COLO668 (cell line): Measurements from ENCODE around the gene INKA2.
"Not testable (repeated sequence)": the region's sequence is repeated elsewhere in the genome, so short reads cannot be mapped to it uniquely, and the experiment has no call there.

Experiments
- DNase-seq: peaks from one replicate; lab custom pipeline; 2025; ENCODE audit not compliant: unreplicated experiment; lab: John Stamatoyannopoulos, UW

INKA2 gene

DNA sequence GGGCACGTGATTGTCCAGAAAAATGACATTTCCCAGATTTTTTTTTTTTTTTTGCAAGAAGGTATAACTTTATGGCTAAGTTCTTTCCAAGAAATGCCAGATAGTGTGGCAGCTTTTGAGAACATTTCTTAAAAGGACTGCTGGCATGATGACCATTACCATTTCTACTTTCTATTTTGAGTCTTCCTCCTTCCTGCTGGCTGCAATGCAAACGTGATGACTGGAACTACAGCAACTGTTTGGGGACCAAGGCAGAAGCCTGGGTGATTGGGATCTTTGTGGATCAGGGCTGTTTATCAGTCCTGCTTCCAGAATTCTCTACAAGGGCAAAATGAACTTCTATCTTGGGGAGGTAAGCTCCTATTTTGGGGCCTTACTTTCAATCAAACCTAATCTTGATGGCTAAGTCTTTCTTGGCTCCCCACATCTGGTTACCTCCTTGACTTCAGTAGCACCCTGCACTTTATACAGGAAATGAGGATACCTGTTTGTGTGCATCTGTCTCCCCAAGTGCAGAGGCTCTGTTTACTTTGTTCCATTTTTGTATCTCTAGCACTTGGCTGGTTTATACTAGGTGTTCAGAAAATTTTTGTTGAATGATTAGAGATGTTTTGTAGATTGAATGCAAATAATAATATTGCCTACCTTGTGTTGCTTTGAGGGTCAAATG, 12.8 kb upstream of the INKA2 start:
- DNase-seq = no peak

DNA sequence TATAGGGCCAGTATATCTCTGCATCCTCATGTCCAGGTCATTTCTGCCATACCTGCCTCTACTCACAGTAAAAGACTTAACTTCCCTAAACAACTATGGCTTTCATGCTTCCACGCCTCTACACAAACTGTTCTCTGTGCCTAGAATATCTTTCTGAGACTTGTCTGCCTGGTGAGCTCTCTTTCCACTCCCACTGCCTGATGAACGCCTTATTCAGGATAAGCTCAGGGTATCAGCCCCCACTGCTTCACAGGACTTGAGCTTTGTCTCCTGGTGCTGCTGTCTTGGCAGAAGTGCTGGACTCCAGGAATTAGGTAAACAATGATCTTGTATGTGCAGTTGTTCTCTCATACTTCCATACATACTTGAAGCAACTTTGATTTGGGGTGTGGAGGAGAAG, 11.7 kb upstream of the INKA2 start:
- DNase-seq = no peak

DNA sequence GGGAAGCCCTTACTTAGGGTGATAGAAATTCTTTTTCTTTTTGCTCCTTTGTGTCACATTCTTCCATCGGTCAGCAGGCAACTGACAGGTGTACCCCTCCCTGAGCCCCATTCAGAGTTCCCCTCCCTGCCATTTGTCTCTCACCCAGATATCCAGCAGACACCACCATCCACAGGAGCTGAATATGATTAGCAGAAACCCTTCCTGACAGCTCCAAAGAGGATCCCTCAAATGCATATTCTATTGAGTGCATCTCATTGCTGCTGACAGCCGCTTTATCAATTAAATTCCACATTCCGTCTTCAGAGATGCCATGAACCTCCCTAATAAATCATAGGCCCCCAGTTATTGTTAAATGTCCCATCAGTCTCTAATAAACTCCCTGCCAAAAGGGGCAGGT, 10.4 kb upstream of the INKA2 start:
- no peak for DNase-seq

DNA sequence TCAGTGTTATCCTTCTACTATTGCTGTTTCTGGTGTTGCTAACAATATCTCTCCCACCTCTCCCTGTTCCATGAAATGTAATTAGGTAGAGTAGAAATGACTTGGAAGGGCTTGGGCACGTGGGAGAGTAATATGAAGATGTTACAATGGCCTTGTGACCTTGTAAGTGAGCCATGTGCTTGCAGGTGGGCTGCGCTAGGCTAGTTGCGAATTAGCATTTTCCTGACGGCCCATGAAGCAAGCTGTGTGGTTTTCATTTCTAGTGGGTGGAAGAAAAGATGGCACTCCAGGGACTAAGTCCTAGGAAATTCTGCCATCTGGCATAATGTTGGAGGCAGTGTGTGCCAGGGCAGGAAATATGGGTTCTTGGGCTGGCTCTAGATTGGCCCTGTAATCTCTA, 8.8 kb upstream of the INKA2 start:
- DNase-seq = no peak

DNA sequence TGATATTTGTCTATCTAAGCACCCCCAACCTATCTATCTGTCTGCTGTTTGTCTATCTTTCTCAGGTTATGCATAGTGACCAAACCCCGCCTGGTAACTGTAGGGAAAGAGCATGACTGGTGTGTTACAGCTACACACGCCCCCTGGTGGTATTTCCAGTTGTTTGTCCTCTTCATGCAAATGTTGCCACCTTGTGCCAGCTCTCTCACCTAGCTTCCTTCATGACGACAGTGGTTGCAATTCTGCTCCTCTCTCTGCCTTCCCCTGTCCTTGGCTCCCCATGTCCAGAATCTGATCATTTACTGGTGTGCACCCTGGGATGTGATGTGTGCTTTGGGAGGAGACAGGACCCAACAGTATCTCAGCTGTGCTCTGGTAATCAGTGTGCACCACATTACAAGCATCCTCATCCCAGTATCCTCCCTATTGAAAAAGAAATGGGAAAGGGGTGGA, 8.1 kb upstream of the INKA2 start:
- peak; percentile 63 for DNase-seq

DNA sequence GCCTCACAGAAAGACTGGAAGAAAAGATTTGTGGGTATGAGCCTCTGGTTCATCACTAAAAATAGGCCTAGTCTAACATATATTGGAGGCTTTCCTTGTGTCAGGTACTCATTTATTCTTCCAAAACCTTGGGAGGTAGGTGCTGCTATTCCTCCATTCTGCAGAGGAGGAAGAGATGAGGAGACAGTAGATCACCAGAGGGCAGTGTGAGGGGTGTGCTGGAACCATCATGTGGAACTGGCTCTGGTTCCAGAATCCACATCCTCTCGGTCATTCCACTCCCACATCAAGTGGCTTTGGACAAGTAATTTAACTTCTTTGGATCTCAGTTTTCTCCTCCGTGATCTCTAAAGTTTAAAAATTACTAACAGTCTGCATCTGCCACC, 7.4 kb upstream of the INKA2 start:
- no peak for DNase-seq

DNA sequence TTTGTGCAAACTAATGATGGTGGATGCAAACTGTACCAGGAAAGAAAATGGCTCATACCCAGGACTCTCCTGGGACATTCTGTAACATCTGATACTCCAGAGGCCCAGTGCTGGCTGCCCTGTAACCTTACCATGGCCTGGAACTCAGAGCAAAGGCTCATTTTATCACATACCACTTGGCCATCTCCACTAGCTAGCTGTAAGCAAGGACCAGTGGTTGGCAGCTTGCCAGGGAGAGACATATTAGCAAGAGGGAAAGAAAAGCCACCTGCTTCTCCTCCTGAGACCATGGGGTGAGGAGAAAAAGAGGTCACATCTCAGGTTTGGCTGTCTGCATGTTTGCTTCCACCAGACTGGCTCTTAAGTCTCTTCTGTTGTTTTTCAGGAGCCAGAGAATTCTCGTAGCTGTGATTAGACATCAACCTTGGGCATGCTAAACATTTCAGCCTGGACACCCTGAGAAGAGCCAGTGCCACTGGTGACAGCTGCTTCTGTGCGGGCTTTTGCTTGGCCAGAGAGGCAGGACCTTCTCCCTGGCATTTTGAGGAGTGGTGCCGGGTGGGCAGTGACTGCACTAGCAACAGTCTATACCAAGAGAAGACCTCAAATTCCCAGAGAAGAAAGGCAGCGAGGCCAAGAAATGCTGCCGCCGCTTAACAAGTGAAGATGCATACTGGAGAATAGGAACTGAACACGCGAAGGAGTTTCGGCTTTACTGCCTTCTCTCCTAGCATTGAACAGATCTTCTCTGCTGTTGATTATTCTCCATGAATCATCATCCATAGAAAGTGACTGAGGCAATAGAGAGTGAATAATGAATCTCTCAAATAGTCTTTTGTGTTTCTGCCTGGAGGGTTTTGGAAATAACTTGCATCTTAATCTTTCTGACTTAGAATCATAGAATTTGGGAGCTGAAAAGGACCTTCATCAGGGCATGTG, 6.7 kb upstream of the INKA2 start:
- peak; percentile 44 for DNase-seq

DNA sequence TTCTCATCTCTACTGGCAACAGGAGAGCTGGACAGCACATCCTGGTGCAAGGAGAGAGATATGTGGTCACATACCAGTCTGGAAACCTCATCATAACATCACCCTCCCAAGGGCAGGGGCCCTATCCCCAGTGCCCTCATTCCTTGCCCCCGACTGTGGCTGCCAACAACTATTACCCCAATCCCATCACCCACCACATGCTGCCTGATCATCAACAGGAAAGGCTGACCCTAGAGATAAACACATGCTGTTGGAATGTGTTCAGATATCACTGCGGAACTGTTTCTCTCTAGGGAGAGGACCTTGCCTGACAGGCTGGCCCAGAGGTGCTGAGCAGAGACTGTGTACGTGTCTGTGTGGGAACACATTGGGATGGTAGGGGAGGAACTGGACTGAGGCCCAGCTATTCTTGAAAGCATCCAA, 4.5 kb upstream of the INKA2 start:
- no peak for DNase-seq

DNA sequence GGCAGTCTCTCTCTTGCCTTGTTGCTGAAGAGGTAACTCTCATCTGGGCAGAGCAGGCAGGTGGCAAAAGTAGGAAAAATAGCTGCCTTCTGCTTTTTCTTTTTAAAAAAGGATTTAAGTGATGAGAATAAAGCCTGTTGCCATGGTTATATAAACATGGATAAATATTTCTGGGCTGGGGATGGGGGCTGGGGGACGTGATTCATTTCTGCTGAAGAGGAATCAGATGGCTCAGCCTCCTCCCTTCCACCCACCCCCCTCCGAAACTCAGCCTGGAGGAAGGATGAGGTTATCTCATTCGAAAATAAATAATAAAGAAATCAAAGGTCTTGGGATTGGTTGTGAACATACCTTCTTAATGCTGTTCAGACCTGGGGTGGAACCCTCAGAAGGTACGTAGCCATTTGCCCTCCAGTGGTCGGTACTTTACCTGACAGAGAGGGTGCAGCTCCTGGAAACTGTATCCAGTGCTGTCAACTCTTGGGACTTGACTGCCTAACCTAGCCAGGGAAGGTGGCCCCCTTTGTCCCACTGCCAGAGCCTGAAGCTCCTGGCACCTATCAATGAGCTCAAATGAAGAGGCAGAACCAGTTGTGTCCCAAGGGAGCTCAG, 3.8 kb upstream of the INKA2 start:
- no peak for DNase-seq

DNA sequence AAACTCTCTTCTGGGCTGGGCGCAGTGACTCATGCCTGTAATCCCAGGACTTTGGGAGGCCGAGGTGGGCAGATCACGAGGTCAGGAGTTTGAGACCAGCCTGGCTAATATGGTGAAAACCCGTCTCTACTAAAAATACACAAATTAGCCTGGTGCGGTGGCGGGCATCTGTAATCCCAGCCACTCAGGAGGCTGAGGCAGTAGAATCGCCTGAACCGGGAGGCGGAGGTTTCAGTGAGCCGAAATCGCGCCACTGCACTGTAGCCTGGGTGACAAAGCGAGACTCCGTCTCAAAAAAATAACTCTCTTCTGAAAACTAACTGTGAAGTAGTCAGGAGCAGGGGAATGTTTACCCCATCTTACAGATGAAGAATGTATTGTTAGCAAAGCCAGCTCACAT, 3.1 kb upstream of the INKA2 start:
- DNase-seq = not testable (repeated sequence)

DNA sequence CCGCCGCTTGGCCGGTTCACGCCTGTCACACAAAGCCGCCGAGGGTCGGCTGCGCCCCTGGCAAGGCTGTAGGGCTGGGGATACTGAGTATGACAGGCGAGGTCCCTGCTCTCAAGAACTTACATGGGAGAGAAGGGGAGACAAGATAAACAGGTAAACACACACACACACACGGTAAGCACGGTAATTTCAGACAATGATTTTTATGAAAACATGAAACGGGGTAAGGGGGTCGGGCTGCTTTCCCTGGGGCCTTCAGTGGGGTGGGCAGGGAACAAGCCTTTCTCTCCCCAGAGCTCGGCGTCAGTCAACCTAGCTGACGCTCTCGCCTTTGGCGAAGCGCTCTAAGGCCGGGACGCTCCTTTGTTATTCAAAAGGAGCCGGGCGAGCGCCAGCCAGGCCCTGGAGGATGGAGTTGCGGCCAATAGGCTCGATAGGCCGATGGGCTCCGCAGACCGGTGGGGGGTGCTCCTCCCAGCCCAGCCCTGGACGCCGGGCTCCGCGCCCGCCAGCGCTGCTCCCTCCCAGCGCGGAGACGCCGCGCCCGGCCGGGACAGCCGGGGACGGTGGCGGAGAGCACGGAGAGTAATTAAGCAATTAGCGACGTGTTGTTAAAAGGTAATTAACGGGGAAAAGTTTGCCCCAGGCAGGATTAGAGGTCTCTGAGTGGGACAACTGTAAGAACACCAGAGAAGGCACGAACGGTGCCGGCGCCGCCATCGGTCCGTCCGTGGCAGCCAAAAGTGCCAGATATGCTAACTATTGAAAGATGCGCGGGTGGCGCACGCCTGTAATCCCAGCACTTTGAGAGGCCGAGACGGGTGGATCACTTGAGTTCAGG, 950 bp upstream of the INKA2 start:
- DNase-seq = peak; percentile 75

DNA sequence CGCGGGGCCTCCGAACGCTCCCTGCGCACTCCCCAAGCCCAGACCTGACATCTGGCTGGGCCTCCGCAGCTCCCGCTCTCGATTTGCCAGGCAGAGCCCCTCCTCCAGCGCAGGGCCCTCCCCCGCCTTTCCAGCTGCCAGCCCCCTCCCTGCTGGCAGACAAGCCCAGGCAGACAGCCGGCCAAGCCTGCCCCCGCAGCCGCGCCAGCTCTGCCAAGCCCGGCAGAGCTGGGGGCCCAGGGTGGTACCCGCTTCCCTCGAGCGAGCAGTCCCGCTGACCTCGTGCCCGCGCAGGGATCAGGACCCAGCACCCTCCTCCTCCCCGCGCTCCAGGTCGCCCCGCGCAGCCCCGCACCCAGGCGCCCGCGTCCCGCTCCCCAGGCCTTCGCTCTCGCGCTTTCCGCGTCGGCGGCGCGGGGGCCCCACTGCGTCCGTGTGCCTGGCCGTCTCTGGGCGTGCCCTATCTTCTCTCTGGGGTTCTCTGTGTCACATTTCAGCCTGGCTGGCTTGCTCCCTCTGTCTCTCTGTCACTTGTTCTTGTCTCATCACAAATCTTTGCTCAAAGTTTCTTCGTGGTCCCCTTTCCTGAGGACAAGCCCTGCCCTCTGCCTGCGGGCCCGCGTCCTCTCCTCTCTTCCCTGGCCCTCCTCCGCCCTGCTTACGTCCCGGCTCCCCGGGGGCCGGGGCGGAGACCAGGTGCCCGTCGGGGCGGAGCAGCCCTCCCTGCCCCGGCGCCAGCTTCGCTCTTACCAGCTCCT, 580 bp downstream of the INKA2 start:
- peak; percentile 90 for DNase-seq

DNA sequence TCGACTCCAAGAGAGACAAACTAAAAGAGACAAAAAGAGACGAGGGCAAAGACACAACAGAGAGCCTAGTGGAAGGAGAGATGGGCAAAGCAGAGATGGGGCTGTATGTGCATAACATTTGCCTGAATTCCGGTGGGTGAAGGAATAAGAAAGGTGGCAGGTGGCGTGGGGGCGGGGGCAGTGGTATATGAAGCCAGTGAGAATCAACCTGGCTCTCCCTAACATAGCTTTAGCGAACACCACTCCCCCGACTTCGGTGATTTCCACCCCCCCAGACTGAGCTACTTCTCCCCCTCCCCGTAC, 1.1 kb downstream of the INKA2 start:
- no peak for DNase-seq

DNA sequence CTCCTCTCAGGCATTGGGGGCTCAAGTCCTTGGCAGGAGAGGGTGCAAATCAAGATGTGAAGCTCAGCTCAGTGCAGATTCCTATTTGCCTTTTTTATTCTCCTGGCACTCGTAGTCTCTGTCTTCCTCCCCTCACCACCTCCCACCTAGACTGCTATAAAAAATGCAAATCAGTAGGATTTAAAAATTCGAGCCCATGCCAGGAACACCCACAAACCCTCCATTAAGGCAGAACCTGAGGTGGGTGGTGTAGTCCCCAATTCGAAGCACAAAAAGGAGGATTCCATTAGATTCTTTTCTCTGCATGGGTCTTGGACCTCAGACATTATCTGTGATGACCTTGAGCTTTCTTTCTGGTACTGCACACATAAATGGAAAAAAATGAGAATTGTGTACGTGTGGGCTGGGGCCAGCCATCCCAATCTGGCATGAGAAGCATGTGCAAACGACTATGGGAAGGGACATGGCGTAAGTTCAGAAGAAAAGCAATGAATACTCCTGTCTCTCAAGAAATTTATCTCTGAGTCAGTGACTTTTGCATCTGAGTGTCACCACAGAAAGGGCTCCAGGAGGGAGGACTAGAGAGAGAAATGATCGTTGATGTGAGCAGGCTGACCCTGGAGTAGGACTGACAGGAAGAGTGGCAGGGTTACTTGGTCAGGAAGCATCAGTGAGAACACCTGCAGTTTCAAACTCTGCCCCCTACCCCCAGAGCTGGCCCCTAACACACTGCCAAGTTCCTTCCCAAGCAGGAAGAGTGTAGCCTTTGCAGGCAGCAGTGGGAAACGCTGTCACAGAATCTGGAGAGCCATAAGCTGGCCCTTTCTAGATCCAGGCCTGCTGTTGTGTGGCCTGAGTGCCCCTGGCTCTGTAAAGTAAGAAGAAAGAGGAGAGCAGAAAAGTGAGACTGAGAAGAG, 1.7 kb downstream of the INKA2 start:
- DNase-seq = no peak

DNA sequence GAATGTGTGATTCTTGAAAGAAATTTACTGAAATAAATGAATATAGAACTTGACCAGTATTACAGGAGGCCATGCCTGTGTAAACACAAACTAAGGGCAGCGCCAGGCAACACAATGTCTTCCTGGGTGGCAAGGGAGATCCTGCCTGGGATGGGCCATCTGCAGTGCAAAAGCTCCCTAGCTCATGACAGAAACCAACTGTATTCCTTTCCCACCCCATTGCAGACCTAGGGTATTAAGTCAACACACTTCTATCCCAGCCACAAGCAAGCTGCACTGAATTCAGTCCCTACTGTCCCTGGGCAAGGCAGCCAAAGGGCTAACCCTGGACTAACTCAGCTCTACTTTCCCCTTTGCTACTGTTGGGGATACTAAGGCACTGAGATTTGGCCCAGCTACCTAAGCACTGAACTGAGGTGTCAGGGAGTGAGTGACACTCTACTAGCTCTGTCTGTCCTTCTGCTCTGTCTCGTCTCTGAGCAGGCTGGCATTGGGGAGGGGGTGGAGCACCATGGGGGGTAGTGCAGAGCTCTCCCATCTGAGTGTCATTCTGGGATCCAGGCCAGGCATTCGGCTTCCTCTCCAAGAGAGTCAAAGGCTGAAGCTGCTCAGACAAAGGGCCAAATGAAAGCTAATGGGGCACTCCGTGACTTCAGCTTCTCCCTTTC, 2.5 kb downstream of the INKA2 start:
- DNase-seq = no peak

DNA sequence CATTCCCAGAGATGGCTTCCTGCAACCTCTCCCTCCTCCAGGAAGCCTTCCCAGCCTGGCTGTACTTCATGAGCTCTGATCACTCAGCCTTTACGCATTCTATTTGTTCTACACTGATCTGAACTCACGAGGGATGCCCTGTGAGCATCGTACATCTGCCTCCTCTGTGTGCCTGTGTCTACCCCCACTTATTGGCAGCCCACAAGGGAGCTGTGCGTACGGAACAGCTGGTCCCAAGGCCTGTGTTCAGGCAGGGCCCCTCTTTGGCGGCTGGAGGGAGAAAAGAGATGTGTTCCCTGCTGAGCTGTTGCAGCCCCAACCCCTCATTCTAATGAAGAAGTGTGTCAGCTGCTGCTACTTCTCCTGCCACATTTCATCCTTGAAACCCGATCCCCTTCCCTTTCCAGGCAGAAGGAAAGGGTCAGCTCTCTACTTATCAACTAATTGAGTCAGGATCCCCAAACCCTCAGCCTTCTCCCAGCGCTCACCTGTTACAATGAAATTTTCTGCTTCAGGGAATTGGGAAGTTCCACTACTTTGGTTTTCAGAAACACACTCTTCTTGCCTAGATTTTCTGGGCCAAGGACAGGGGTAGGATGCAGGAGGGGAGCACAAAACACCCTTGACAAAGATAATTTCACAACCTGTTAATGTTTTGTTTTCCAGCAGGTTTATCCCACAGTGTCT, 3.2 kb downstream of the INKA2 start:
- DNase-seq = peak; percentile 30

DNA sequence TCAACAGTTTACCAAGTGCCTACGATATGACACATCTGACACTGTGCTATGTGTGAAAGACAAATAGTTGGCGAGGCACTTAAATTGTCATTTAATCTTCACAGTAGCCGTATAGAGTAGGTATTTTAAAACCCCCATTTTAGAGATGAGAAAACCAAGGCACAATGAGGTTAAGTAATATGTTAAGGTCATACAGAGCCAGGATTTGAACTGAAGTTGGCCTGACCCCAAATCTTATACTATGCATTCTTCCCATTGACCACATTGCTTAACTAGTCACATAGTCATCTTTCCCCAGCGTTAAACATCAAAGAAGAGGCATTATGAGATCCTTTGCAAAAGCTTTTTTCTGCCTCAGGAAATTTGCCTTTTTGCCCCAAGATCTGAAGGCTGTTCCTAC, 3.9 kb downstream of the INKA2 start:
- DNase-seq = no peak

DNA sequence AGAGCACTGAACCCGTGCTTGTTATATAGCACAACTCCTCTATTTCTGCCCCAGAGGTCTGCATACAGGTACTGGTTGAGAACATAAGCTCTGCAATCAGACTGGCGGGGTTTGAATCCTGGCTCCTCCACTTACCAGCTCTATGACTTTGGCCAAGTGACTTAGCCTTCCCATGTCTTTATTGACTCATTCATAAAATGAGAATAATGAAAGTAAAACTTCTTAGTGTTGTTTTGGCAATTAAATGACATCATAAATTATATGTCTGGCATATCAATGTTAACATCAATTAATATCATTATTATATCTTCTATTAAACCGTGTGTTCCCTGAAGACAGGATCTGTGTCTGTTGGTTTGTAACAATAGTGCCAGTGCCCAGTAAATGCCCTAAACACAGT, 4.3 kb downstream of the INKA2 start:
- DNase-seq = no peak
